HepG2 (cell line): ENCODE results near the gene ZBTB7A. TPM values are rescaled to one million over a fixed set of nuclear protein-coding genes. Genes with fewer than 3 reads are reported as not detected.

ENCODE experiments used
- ATAC-seq: fragments of 200-7000 bp; cut with Tn5 transposase; 3 replicates; pipeline ENCODE4 v1.9.1; 2020; ENCODE audit warnings: mild to moderate bottlenecking, moderate library complexity
- BruUV-seq: library from RNA; stranded (reverse); fragments of 400-500 nt; replicated peaks from 2 replicates; lab custom pipeline; 2021; lab: Mats Ljungman, UMichigan
- CTCF ChIA-PET: fragments of 300-600 bp; formaldehyde crosslinking; extraction: SDS; loops from one replicate; lab custom pipeline; 2021; ENCODE audit warnings: low total read pairs, inconsistent platforms, low intra/inter-chr PET ratio; lab: Yijun Ruan, JAX
- POLR2A ChIA-PET: fragments of 350-600 bp; sonication (Branson Sonifier 250); formaldehyde crosslinking; loops from one replicate; lab custom pipeline; 2020; ENCODE audit warnings: antibody characterized with exemption, inconsistent platforms; lab: Yijun Ruan, JAX
- DNase-seq: peaks from one replicate; pipeline ENCODE4 v3.0.0-alpha.2; 2015; ENCODE audit warnings: low spot score
- FAIRE-seq: peaks from 3 replicates; lab custom pipeline; 2011; peaks lifted over from hg19 to GRCh38; lab: Jason Lieb, UNC
- H2AFZ ChIP-seq: one replicate; pipeline ENCODE4 v1.6.1; 2011; ENCODE audit warnings: low read length, inconsistent platforms
- H3K27ac ChIP-seq: fragments of 300-600 bp; 3 replicates; pipeline ENCODE4 v1.8.0; 2011; ENCODE audit warnings: mixed run types, mild to moderate bottlenecking, mixed read lengths, low read length, inconsistent platforms; ENCODE audit not compliant: insufficient read depth; ENCODE audit errors: extremely low read length
- H3K27me3 ChIP-seq, 2 experiments: fragments of 200-600 bp in 1 of 2; 2 replicates in 1 of 2; 3 replicates in 1 of 2; pipeline versions ENCODE4 v1.6.0 to v1.8.0; 2011; ENCODE audit warnings: low read length in 2 of 2, mild to moderate bottlenecking in 2 of 2, moderate library complexity in 2 of 2, inconsistent platforms in 1 of 2; ENCODE audit not compliant: insufficient read depth in 2 of 2, control insufficient read depth in 1 of 2
- H3K36me3 ChIP-seq, 2 experiments: fragments of 200-600 bp in 1 of 2; replicated peaks in 1 of 2; 2 replicates in 1 of 2; 3 replicates in 1 of 2; pipeline versions ENCODE4 v1.5.1 to v1.8.0; 2011; ENCODE audit warnings: low read length in 2 of 2, inconsistent platforms in 1 of 2; ENCODE audit not compliant: insufficient read depth in 2 of 2, control insufficient read depth in 1 of 2
- H3K4me1 ChIP-seq: 2 replicates; pipeline ENCODE4 v1.5.1; 2012; ENCODE audit warnings: low read length, inconsistent platforms; ENCODE audit not compliant: insufficient read depth
- H3K4me2 ChIP-seq: 2 replicates; pipeline ENCODE4 v1.6.0; 2011; ENCODE audit warnings: low read depth, low read length, inconsistent platforms
- H3K4me3 ChIP-seq, 3 experiments: fragments of 200-600 bp in 1 of 3; sonication (generic), shearing (Covaris generic) in 1 of 3; replicated peaks in 1 of 3; 2 replicates each; pipeline ENCODE4 v1.5.1; 2011 to 2016; ENCODE audit warnings: low read length in 3 of 3, inconsistent platforms in 2 of 3, low read depth in 2 of 3, mild to moderate bottlenecking in 2 of 3, control low read depth in 1 of 3, mixed read lengths in 1 of 3; ENCODE audit not compliant: insufficient read depth in 1 of 3
- H3K79me2 ChIP-seq: one replicate; pipeline ENCODE4 v1.6.1; 2011; ENCODE audit warnings: low read length, inconsistent platforms; ENCODE audit not compliant: insufficient read depth
- H3K9ac ChIP-seq: 2 replicates; pipeline ENCODE4 v1.6.0; 2011; ENCODE audit warnings: mild to moderate bottlenecking, low read depth, low read length, inconsistent platforms; ENCODE audit not compliant: insufficient read depth
- H3K9me3 ChIP-seq: 2 replicates; pipeline ENCODE4 v1.5.1; 2012; ENCODE audit warnings: mild to moderate bottlenecking, low read length
- H4K20me1 ChIP-seq: 2 replicates; pipeline ENCODE4 v1.6.0; 2011; ENCODE audit warnings: inconsistent platforms, mild to moderate bottlenecking, low read length, moderate library complexity; ENCODE audit not compliant: insufficient read depth
- HES4 ChIP-seq: sonication (generic); formaldehyde crosslinking; IDR thresholded peaks from 2 replicates; pipeline ENCODE4 v1.9.0; 2021; ENCODE audit warnings: mild to moderate bottlenecking, missing genetic modification reagents, borderline replicate concordance
- HNRNPL ChIP-seq: fragments of 200-400 bp; formaldehyde crosslinking; IDR thresholded peaks from 2 replicates; pipeline ENCODE4 v1.6.1; 2017; ENCODE audit warnings: mild to moderate bottlenecking, low read depth, low read length
- REPIN1 ChIP-seq: sonication (generic); formaldehyde crosslinking; IDR thresholded peaks from 2 replicates; pipeline ENCODE4 v1.8.0; 2022; ENCODE audit warnings: missing genetic modification reagents, low read depth, mild to moderate bottlenecking, borderline replicate concordance
- ZNF101 ChIP-seq: sonication (generic); formaldehyde crosslinking; IDR thresholded peaks from 2 replicates; pipeline ENCODE4 v1.4.0; 2020; ENCODE audit warnings: mild to moderate bottlenecking, low read depth, missing genetic modification reagents, borderline replicate concordance
- ZNF878 ChIP-seq: sonication (generic); formaldehyde crosslinking; IDR thresholded peaks from 2 replicates; pipeline ENCODE4 v1.8.1; 2023; ENCODE audit warnings: mild to moderate bottlenecking, missing genetic modification reagents, moderate library complexity
- WGBS: methylation state at CpG from one replicate; pipeline ENCODE4 v1.1.6; 2017; ENCODE audit warnings: low lambda C conversion rate; 5-methylcytosine and 5-hydroxymethylcytosine counted together
- in situ Hi-C: cut with HindIII; loops from 2 replicates; pipeline ENCODE4 v1.10.0; 2017; ENCODE audit warnings: low pct_unique_long_range_greater_than_20kb; ENCODE audit not compliant: extremely low pct_ligation_motif_present
- intact Hi-C: fragments of 100-400 bp; cut with micrococcal nuclease; formaldehyde crosslinking; loops from one replicate; pipeline ENCODE4 v1.10.0; 2022; ENCODE audit not compliant: unreplicated experiment
- polyA plus RNA-seq, 8 experiments: library from polyadenylated mRNA; depleted of rRNA in 3 of 8; stranded (reverse) in 7 of 8; unstranded in 1 of 8; fragments of >200 nt; fragmentation: Illumina TruSeq in 4 of 8; extraction: Trizol in 4 of 8; gene quantifications; 2 replicates each; pipeline versions ENCODE4 v1.2.1 to v1.2.3, GENCODE V29; 2011 to 2016; ENCODE audit warnings: low read depth in 4 of 8, missing spikeins in 1 of 8, mixed read lengths in 1 of 8; ENCODE audit not compliant: insufficient read depth in 1 of 8
- total RNA-seq, 5 experiments: library from RNA; depleted of rRNA; stranded (reverse); fragments of >200 nt; fragmentation: Illumina TruSeq; extraction: Trizol; gene quantifications; 2 replicates each; pipeline ENCODE4 v1.2.3, GENCODE V29; 2016; ENCODE audit warnings: low read depth in 1 of 5
- TF ChIP-seq, protein P1 (sequence below): sonication (generic); formaldehyde crosslinking; IDR thresholded peaks from 2 replicates; pipeline ENCODE4 v1.8.1; 2023; ENCODE audit warnings: mild to moderate bottlenecking, missing genetic modification reagents
- TF ChIP-seq, protein P2 (sequence below): sonication (generic); formaldehyde crosslinking; IDR thresholded peaks from 2 replicates; pipeline ENCODE4 v1.8.1; 2023; ENCODE audit warnings: mild to moderate bottlenecking, missing genetic modification reagents
- TF ChIP-seq, protein P3 (sequence below): sonication (generic); formaldehyde crosslinking; IDR thresholded peaks from 2 replicates; pipeline ENCODE4 v1.5.0; 2020; ENCODE audit warnings: missing genetic modification reagents
- TF ChIP-seq, protein P4 (sequence below): sonication (generic); formaldehyde crosslinking; IDR thresholded peaks from 2 replicates; pipeline ENCODE4 v1.8.0; 2022; ENCODE audit warnings: missing genetic modification reagents, low read depth, mild to moderate bottlenecking, borderline replicate concordance
- TF ChIP-seq, protein P5 (sequence below): sonication (generic); formaldehyde crosslinking; IDR thresholded peaks from 2 replicates; pipeline ENCODE4 v1.4.0; 2020; ENCODE audit warnings: mild to moderate bottlenecking, missing genetic modification reagents
- TF ChIP-seq, protein P6 (sequence below): sonication (generic); formaldehyde crosslinking; IDR thresholded peaks from 2 replicates; pipeline ENCODE4 v1.9.0; 2021; ENCODE audit warnings: missing genetic modification reagents, borderline replicate concordance
- TF ChIP-seq, protein P7 (sequence below): IDR thresholded peaks from 2 replicates; pipeline ENCODE4 v1.6.1; 2016; ENCODE audit warnings: mild to moderate bottlenecking

ZBTB7A gene
- total and polyA plus RNA-seq, 2 of the 13 experiments (the other 11 are each of a cell fraction or from before 2014, with no cell fraction given) = 3.6 to 4.0 TPM

DNA sequence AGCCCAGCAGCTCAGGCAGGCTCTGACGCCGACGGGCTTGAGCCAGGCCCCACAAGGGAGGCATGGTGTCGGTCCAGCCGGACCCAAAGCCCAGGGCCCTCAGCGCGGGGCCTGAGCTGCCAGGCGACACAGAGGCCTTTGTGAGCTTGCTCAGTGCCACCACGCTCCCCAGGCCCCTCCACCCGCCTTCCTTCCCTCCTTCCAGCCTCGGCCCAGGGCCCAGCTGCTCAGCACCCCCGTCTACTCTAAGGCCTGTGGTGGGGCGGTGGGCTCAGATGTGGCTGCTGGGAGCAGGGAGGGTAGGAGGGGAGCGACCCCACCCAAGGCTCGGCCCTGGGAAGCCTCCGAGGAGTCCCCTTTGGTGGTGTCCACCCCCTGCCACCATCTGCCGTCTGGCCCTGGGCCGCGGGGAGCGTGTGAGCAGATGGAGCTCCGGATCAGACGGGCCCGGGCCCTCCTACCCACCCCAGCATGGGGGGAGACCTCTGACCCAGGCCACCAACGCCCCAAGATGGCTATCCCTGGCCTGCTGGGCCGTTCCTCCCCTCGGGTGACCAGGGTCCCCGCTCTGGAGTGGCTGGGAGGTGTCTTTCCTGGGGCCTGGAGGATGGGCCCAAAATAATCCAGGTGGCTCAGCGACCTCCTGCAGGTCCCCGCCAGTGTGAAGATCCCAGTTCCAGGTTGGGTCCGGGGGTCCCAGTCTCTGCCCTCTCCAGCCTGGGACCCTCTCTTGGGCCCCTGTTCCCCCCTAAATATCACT, 7.8 kb downstream of the ZBTB7A start:
- 13% methylated on average over 6 of the region's 30 CpGs for WGBS
- H3K36me3 ChIP-seq = peaks cover 12 to 36% of the 10 kb centered on the region in 2 experiments
- TF ChIP-seq, protein P1, sequence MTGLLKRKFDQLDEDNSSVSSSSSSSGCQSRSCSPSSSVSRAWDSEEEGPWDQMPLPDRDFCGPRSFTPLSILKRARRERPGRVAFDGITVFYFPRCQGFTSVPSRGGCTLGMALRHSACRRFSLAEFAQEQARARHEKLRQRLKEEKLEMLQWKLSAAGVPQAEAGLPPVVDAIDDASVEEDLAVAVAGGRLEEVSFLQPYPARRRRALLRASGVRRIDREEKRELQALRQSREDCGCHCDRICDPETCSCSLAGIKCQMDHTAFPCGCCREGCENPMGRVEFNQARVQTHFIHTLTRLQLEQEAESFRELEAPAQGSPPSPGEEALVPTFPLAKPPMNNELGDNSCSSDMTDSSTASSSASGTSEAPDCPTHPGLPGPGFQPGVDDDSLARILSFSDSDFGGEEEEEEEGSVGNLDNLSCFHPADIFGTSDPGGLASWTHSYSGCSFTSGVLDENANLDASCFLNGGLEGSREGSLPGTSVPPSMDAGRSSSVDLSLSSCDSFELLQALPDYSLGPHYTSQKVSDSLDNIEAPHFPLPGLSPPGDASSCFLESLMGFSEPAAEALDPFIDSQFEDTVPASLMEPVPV = no peak
- TF ChIP-seq, protein P2, sequence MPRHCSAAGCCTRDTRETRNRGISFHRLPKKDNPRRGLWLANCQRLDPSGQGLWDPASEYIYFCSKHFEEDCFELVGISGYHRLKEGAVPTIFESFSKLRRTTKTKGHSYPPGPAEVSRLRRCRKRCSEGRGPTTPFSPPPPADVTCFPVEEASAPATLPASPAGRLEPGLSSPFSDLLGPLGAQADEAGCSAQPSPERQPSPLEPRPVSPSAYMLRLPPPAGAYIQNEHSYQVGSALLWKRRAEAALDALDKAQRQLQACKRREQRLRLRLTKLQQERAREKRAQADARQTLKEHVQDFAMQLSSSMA (CRISPR knock-in tag) = peak; percentile 30; the same call in 1 of the 2 replicates
- TF ChIP-seq, protein P3, sequence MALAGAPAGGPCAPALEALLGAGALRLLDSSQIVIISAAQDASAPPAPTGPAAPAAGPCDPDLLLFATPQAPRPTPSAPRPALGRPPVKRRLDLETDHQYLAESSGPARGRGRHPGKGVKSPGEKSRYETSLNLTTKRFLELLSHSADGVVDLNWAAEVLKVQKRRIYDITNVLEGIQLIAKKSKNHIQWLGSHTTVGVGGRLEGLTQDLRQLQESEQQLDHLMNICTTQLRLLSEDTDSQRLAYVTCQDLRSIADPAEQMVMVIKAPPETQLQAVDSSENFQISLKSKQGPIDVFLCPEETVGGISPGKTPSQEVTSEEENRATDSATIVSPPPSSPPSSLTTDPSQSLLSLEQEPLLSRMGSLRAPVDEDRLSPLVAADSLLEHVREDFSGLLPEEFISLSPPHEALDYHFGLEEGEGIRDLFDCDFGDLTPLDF = no peak
- TF ChIP-seq REPIN1 (CRISPR knock-in tag) (no peak), HES4 (no peak), ZNF878 (CRISPR knock-in tag) (no peak), HNRNPL (peak; percentile 90), ZNF101 (CRISPR knock-in tag) (no peak)
- TF ChIP-seq, protein P4, sequence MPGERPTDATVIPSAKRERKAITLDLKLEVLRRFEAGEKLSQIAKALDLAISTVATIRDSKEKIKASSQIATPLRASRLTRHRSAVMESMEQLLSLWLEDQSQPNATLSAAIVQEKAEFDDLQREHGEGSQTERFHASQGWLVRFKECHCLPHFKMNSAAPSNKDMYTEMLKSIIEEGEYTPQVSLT = no peak
- TF ChIP-seq, protein P5, sequence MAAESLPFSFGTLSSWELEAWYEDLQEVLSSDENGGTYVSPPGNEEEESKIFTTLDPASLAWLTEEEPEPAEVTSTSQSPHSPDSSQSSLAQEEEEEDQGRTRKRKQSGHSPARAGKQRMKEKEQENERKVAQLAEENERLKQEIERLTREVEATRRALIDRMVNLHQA (CRISPR knock-in tag) = no peak
- TF ChIP-seq, protein P6, sequence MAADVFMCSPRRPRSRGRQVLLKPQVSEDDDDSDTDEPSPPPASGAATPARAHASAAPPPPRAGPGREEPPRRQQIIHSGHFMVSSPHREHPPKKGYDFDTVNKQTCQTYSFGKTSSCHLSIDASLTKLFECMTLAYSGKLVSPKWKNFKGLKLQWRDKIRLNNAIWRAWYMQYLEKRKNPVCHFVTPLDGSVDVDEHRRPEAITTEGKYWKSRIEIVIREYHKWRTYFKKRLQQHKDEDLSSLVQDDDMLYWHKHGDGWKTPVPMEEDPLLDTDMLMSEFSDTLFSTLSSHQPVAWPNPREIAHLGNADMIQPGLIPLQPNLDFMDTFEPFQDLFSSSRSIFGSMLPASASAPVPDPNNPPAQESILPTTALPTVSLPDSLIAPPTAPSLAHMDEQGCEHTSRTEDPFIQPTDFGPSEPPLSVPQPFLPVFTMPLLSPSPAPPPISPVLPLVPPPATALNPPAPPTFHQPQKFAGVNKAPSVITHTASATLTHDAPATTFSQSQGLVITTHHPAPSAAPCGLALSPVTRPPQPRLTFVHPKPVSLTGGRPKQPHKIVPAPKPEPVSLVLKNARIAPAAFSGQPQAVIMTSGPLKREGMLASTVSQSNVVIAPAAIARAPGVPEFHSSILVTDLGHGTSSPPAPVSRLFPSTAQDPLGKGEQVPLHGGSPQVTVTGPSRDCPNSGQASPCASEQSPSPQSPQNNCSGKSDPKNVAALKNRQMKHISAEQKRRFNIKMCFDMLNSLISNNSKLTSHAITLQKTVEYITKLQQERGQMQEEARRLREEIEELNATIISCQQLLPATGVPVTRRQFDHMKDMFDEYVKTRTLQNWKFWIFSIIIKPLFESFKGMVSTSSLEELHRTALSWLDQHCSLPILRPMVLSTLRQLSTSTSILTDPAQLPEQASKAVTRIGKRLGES (CRISPR knock-in tag) = no peak
- TF ChIP-seq, protein P7, sequence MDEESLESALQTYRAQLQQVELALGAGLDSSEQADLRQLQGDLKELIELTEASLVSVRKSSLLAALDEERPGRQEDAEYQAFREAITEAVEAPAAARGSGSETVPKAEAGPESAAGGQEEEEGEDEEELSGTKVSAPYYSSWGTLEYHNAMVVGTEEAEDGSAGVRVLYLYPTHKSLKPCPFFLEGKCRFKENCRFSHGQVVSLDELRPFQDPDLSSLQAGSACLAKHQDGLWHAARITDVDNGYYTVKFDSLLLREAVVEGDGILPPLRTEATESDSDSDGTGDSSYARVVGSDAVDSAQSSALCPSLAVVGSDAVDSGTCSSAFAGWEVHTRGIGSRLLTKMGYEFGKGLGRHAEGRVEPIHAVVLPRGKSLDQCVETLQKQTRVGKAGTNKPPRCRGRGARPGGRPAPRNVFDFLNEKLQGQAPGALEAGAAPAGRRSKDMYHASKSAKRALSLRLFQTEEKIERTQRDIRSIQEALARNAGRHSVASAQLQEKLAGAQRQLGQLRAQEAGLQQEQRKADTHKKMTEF = no peak

More for the DNA sequence above, 7.8 kb downstream of the ZBTB7A start:
- no peak overlapping the region for H2AFZ ChIP-seq
- H4K20me1 ChIP-seq = peaks cover 60% of the 10 kb centered on the region
- ATAC-seq (peak; percentile 49), FAIRE-seq (no peak), DNase-seq (no peak)
- no peaks in the 10 kb centered on the region for H3K27me3 ChIP-seq
- peak overlapping the region; percentile 94 for H3K27ac ChIP-seq
- H3K4me1 ChIP-seq = peaks cover 69% of the 10 kb centered on the region
- ChIA-PET POLR2A (interaction anchor here (0.7 to 2.4 kb wide), 15 partner anchors 8 to 413 kb away, joined by 3 to 19 read pairs (median 5); partner anchors contain the start of genes DAPK3, EEF2, HDGFL2 and MPND), CTCF (no interaction called here)
- H3K4me3 ChIP-seq = peak overlapping the region; percentile 33 to 69 (median 58)
- H3K79me2 ChIP-seq = peaks cover 75% of the 10 kb centered on the region
- H3K9ac ChIP-seq = peak overlapping the region; percentile 91
- TSS peak; percentile 94 for BruUV-seq
- in situ Hi-C loops = no loop called here
- H3K4me2 ChIP-seq = peak overlapping the region; percentile 79
- intact Hi-C loops = loop anchor here (10.0 kb wide), 1 partner anchor 86 kb away; no protein-coding TSS in a partner anchor
- H3K9me3 ChIP-seq = no peaks in the 10 kb centered on the region
